ENCODE measurements around the gene TLX1.

The TLX1 gene

DNA sequence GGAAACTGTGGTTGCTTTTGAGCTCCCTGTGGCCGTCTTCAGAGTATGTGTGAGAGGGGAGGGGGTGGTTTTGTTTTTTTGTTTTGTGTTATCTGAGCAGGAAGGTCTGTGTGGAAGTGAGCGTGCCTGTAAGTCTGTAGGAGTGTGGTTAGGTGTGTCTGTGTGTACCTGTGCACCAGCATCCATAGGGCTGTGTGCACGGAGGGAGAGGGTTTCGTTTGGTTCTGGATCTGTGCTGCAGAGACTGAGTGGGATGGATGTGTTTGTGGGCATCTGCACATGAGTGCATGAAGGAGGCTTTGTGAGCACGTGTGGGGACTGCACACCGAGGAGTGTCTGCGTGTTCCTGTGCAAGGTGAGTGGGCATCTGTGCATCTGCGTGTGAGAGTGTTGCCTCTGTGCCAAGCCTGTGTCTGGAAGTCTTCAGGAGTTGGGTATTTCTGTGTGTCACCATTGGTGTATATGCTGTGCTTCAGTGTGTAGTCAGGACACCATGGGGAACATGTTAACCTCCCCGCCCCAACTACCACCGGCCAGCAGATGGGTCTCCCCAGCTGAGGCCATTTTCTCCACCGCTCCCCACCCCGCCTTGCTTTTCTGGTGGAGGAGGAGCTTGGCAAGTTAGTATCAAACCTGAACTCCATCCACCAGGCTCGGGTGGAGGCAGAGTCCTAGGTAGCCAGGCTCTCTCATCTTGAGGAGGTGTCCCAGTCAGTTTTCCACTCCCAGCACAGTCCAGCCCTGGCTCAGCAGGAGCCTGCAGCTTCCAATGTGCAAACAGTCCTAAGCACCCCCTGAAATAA is 7.1 kb upstream of the TLX1 start:
- TF ChIP-seq CTCF (IDR thresholded peaks at IDR 0.05; ENCODE audit: low read depth, low read length, missing control alignments), result no peak
- H3K4me3 ChIP-seq (ENCODE audit: low read depth, low read length), result no peak overlapping the region
- DNase-seq (ENCODE audit: low read depth), result no peak
- in situ Hi-C loops (cut with HindIII; ENCODE audit: low sequenced_read_pairs), result no loop called here

- DNase-seq (ENCODE audit: low read depth), result no peak
- no peak overlapping the region for H3K4me3 ChIP-seq (ENCODE audit: low read depth, low read length)
- in situ Hi-C loops (cut with HindIII; ENCODE audit: low sequenced_read_pairs), result no loop called here
- no peak for TF ChIP-seq CTCF (IDR thresholded peaks at IDR 0.05; ENCODE audit: low read depth, low read length, missing control alignments)
Observed at GRCh38 chr10:101124933-101125332, 6.2 kb upstream of the TLX1 start.

- no peak for TF ChIP-seq CTCF (IDR thresholded peaks at IDR 0.05; ENCODE audit: low read depth, low read length, missing control alignments)
- no peak overlapping the region for H3K4me3 ChIP-seq (ENCODE audit: low read depth, low read length)
- DNase-seq (ENCODE audit: low read depth), result no peak
- in situ Hi-C loops (cut with HindIII; ENCODE audit: low sequenced_read_pairs), result no loop called here
Observed at GRCh38 chr10:101126684-101127628, 4.1 kb upstream of the TLX1 start.

DNA sequence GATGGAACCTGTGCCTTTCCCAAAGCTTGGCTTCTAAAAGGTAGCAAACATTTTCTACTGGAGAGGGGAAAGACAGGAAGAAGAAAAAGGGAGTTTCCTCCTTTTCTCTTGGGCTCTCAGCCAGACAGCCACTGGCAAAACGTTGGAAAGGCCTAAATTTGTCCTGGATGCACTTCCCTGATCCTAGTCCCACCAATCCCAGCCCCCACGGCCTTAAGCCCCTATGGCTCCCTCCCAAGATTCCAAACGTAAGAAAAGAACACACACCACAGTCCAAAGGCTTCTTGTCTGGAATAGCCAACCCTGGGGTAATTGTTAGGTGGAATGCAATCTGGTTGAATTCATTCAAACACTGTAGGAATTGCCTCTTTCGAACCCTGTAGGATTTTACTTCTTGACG is 959 bp upstream of the TLX1 start:
- no peak for TF ChIP-seq CTCF (IDR thresholded peaks at IDR 0.05; ENCODE audit: low read depth, low read length, missing control alignments)
- in situ Hi-C loops (cut with HindIII; ENCODE audit: low sequenced_read_pairs), result no loop called here
- DNase-seq (ENCODE audit: low read depth), result no peak
- H3K4me3 ChIP-seq (ENCODE audit: low read depth, low read length), result no peak overlapping the region

- no peak for DNase-seq (ENCODE audit: low read depth)
- in situ Hi-C loops (cut with HindIII; ENCODE audit: low sequenced_read_pairs), result no loop called here
- no peak overlapping the region for H3K4me3 ChIP-seq (ENCODE audit: low read depth, low read length)
- no peak for TF ChIP-seq CTCF (IDR thresholded peaks at IDR 0.05; ENCODE audit: low read depth, low read length, missing control alignments)
Observed at GRCh38 chr10:101131962-101132635, 999 bp downstream of the TLX1 start.

Measured in astrocyte of the cerebellum (primary cell).